OCI-LY1 (cell line): ENCODE data around the gene LELP1.

Experiments used
- EZH2 ChIP-seq: fragments of 200-600 bp; sonication (generic), shearing (Covaris generic); IDR thresholded peaks from 2 replicates; pipeline ENCODE4 v1.8.0; 2017; ENCODE audit warnings: borderline replicate concordance, mixed run types, mild to moderate bottlenecking, antibody characterized with exemption, low read length, moderate library complexity, mixed read lengths
- TF ChIP-seq, protein P1 (sequence below): fragments of 200-600 bp; sonication (generic), shearing (Covaris generic); IDR thresholded peaks from 2 replicates; pipeline ENCODE4 v1.5.1; 2017; ENCODE audit warnings: mild to moderate bottlenecking, antibody characterized with exemption, low read length, moderate library complexity, mixed read lengths

DNA sequence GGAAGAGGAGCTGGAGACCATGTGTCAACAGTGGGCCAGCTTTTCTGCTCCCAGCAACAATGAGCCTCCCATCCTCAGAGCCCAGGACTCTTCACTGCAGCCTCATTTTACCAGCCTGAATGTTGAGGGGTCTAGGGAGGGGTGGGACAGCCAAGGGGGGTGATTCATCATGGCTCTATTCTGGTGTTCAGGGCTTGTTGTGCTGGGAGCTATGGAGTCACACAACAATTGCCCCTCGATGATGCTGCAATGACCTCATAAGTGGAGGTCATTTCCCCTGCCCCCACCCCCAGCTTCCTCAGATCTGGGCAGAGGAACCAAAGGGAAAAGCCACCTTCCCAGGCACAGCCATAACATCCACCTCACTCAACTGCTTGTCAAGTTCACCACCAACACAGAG lies at the start of gene LELP1:
- TF ChIP-seq, protein P1, sequence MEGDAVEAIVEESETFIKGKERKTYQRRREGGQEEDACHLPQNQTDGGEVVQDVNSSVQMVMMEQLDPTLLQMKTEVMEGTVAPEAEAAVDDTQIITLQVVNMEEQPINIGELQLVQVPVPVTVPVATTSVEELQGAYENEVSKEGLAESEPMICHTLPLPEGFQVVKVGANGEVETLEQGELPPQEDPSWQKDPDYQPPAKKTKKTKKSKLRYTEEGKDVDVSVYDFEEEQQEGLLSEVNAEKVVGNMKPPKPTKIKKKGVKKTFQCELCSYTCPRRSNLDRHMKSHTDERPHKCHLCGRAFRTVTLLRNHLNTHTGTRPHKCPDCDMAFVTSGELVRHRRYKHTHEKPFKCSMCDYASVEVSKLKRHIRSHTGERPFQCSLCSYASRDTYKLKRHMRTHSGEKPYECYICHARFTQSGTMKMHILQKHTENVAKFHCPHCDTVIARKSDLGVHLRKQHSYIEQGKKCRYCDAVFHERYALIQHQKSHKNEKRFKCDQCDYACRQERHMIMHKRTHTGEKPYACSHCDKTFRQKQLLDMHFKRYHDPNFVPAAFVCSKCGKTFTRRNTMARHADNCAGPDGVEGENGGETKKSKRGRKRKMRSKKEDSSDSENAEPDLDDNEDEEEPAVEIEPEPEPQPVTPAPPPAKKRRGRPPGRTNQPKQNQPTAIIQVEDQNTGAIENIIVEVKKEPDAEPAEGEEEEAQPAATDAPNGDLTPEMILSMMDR = no peak
- TF ChIP-seq EZH2 = no peak
